GM23338 (cell line): ENCODE data around the gene ASXL2. TPM values are rescaled to one million over a fixed set of nuclear protein-coding genes. Genes with fewer than 3 reads are reported as not detected.

Experiments used
- ATAC-seq: fragments of 200-7000 bp; cut with Tn5 transposase; 3 replicates; pipeline ENCODE4 v1.9.1; 2020
- DNase-seq: peaks from one replicate; pipeline ENCODE4 v3.0.0-alpha.2; 2015; ENCODE audit warnings: low spot score
- H2AFZ ChIP-seq: fragments of 200-600 bp; sonication (generic); 2 replicates; pipeline ENCODE4 v1.8.0; 2016; ENCODE audit warnings: antibody characterized with exemption, mild to moderate bottlenecking, moderate library complexity
- H3F3A ChIP-seq: fragments of 200-600 bp; sonication (generic); replicated peaks from 2 replicates; pipeline ENCODE4 v1.8.0; 2017; ENCODE audit warnings: antibody characterized with exemption, mixed run types, low read depth
- H3K27ac ChIP-seq: fragments of 200-600 bp; sonication (generic); 2 replicates; pipeline ENCODE4 v1.6.1; 2016; ENCODE audit warnings: low read depth
- H3K27me3 ChIP-seq: fragments of 200-600 bp; sonication (generic); 2 replicates; pipeline ENCODE4 v1.8.0; 2016; ENCODE audit warnings: mild to moderate bottlenecking, mixed run types, moderate library complexity; ENCODE audit not compliant: insufficient read depth
- H3K36me3 ChIP-seq: fragments of 200-600 bp; sonication (generic); 2 replicates; pipeline ENCODE4 v1.8.0; 2016; ENCODE audit warnings: mild to moderate bottlenecking; ENCODE audit not compliant: insufficient read depth
- H3K4me1 ChIP-seq: fragments of 200-600 bp; sonication (generic); 2 replicates; pipeline ENCODE4 v1.8.0; 2016; ENCODE audit warnings: mild to moderate bottlenecking, moderate library complexity; ENCODE audit not compliant: insufficient read depth
- H3K4me2 ChIP-seq: fragments of 200-600 bp; sonication (generic); 2 replicates; pipeline ENCODE4 v1.7.1; 2017; ENCODE audit warnings: mixed run types
- H3K4me3 ChIP-seq: fragments of 200-600 bp; sonication (generic); 2 replicates; pipeline ENCODE4 v1.6.1; 2016; ENCODE audit warnings: mixed run types
- H3K79me2 ChIP-seq: fragments of 200-600 bp; sonication (generic); replicated peaks from 2 replicates; pipeline ENCODE4 v1.8.0; 2017; ENCODE audit warnings: mild to moderate bottlenecking; ENCODE audit not compliant: insufficient read depth
- H3K9me2 ChIP-seq: fragments of 200-600 bp; sonication (generic); 2 replicates; pipeline ENCODE4 v1.8.0; 2017; ENCODE audit not compliant: insufficient read depth
- H4K20me1 ChIP-seq: fragments of 200-600 bp; sonication (generic); replicated peaks from 2 replicates; pipeline ENCODE4 v1.8.0; 2017; ENCODE audit warnings: mild to moderate bottlenecking; ENCODE audit not compliant: insufficient read depth
- H3K27ac Mint-ChIP-seq: 2 replicates; pipeline ENCODE4 v1.8.0; 2020; ENCODE audit warnings: inconsistent platforms, mild to moderate bottlenecking, moderate library complexity, mixed read lengths
- H3K27me3 Mint-ChIP-seq: 3 replicates; pipeline ENCODE4 v1.8.0; 2022; ENCODE audit warnings: low read depth, mild to moderate bottlenecking, moderate library complexity, mixed read lengths, inconsistent platforms; ENCODE audit not compliant: insufficient read depth, poor library complexity
- H3K36me3 Mint-ChIP-seq: 3 replicates; pipeline ENCODE4 v1.8.0; 2021; ENCODE audit warnings: low read depth, mild to moderate bottlenecking, inconsistent platforms, moderate library complexity, mixed read lengths
- H3K4me1 Mint-ChIP-seq: 3 replicates; pipeline ENCODE4 v1.8.0; 2020; ENCODE audit warnings: mild to moderate bottlenecking, inconsistent platforms, mixed read lengths
- H3K4me3 Mint-ChIP-seq: 3 replicates; pipeline ENCODE4 v1.8.0; 2021; ENCODE audit warnings: moderate library complexity, mild to moderate bottlenecking, inconsistent platforms, mixed read lengths
- H3K9me3 Mint-ChIP-seq: 3 replicates; pipeline ENCODE4 v1.8.0; 2020; ENCODE audit warnings: moderate library complexity, mild to moderate bottlenecking, inconsistent platforms, mixed read lengths
- CREB1 ChIP-seq: fragments of 250-450 bp; sonication (Bioruptor Pico); IDR thresholded peaks from 2 replicates; pipeline ENCODE4 v1.5.0; 2020; ENCODE audit warnings: low read depth, mild to moderate bottlenecking, moderate library complexity
- EZH2phosphoT487 ChIP-seq: fragments of 200-600 bp; sonication (generic); IDR thresholded peaks from one replicate; pipeline ENCODE4 v1.8.1; 2018; ENCODE audit warnings: antibody characterized with exemption; ENCODE audit not compliant: unreplicated experiment
- NANOG ChIP-seq: IDR thresholded peaks from 2 replicates; pipeline ENCODE4 v1.6.1; 2016; ENCODE audit warnings: antibody characterized with exemption, borderline replicate concordance
- POLR2AphosphoS5 ChIP-seq: IDR thresholded peaks from 2 replicates; pipeline ENCODE4 v1.6.1; 2016; ENCODE audit warnings: antibody characterized with exemption, low read depth
- STAT1 ChIP-seq: IDR thresholded peaks from one replicate; pipeline ENCODE4 v1.6.1; 2016; ENCODE audit warnings: antibody characterized with exemption; ENCODE audit not compliant: unreplicated experiment
- ZNF331 ChIP-seq: fragments of 250-450 bp; sonication (Bioruptor Pico); IDR thresholded peaks from 2 replicates; pipeline ENCODE4 v1.5.0; 2020; ENCODE audit warnings: low read depth, mild to moderate bottlenecking, moderate library complexity
- polyA plus RNA-seq: library from polyadenylated mRNA; unstranded; fragments of >200 nt; fragmentation: Nextera tagmentation; extraction: Ambion mirVana; gene quantifications from 2 replicates; pipeline ENCODE4 v1.2.1, GENCODE V29; 2016
- total RNA-seq: library from RNA; depleted of rRNA; stranded (reverse); fragments of >200 nt; shearing (Covaris generic); gene quantifications from 2 replicates; pipeline ENCODE4 v1.2.3, GENCODE V29; 2014
- TF ChIP-seq, protein P1 (sequence below), 2 experiments: fragments of 200-600 bp in 1 of 2; sonication (generic) in 1 of 2; conservative IDR thresholded peaks; 2 replicates each; pipeline versions ENCODE4 v1.5.1 to v1.6.1; 2016 to 2017; ENCODE audit warnings: antibody characterized with exemption in 2 of 2, low read depth in 2 of 2, mild to moderate bottlenecking in 2 of 2, moderate library complexity in 1 of 2
- TF ChIP-seq, protein P2 (sequence below): IDR thresholded peaks from 2 replicates; pipeline ENCODE4 v1.6.1; 2016; ENCODE audit warnings: antibody characterized with exemption
- TF ChIP-seq, protein P3 (sequence below): fragments of 250-450 bp; sonication (Bioruptor Pico); IDR thresholded peaks from 2 replicates; pipeline ENCODE4 v1.5.0; 2020; ENCODE audit warnings: mild to moderate bottlenecking, moderate library complexity

Gene ASXL2
- total and polyA plus RNA-seq, 2 experiments from 2014 or later, result 7.0 to 21.8 TPM

DNA sequence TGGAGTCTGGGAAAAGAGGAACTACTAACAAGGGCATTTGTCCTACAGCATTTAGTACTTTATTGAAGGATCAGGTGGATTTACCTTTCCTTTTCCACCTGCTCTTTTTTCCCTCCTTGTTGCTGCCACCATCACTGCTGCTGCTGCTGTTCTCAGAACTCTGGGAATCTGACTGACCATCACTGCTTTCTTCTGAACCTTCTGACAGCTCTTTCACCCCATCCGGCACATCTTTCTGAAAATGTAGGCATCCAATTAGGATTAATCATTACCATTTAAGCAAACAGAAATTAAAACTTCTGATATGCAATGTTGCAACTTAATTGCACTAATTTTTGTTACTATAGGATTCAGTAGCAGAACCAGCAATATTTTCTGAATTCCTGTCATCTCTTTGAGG, 79.0 kb downstream of the ASXL2 start:
- no peak overlapping the region for H3K4me3 Mint-ChIP-seq

More for the DNA sequence above, 79.0 kb downstream of the ASXL2 start:
- Histone ChIP-seq H3K4me3 (no peak overlapping the region), H2AFZ (no peak overlapping the region), H3K27me3 (no peaks in the 10 kb centered on the region), H3K27ac (no peak overlapping the region), H3K4me2 (no peak overlapping the region), H3F3A (no peaks in the 10 kb centered on the region), H3K9me2 (no peaks in the 10 kb centered on the region), H4K20me1 (no peaks in the 10 kb centered on the region; the same call in 1 of the 2 replicates), H3K36me3 (peaks cover 7% of the 10 kb centered on the region; the same call in 1 of the 2 replicates), H3K79me2 (0 out of 2 replicates have a peak, but pooled peaks cover 9% of the 10 kb centered on the region), H3K4me1 (no peaks in the 10 kb centered on the region)
- TF ChIP-seq ZNF331 (CRISPR knock-in tag) (no peak), POLR2AphosphoS5 (no peak), STAT1 (no peak), EZH2phosphoT487 (no peak), NANOG (no peak), CREB1 (no peak)
- TF ChIP-seq, protein P1, sequence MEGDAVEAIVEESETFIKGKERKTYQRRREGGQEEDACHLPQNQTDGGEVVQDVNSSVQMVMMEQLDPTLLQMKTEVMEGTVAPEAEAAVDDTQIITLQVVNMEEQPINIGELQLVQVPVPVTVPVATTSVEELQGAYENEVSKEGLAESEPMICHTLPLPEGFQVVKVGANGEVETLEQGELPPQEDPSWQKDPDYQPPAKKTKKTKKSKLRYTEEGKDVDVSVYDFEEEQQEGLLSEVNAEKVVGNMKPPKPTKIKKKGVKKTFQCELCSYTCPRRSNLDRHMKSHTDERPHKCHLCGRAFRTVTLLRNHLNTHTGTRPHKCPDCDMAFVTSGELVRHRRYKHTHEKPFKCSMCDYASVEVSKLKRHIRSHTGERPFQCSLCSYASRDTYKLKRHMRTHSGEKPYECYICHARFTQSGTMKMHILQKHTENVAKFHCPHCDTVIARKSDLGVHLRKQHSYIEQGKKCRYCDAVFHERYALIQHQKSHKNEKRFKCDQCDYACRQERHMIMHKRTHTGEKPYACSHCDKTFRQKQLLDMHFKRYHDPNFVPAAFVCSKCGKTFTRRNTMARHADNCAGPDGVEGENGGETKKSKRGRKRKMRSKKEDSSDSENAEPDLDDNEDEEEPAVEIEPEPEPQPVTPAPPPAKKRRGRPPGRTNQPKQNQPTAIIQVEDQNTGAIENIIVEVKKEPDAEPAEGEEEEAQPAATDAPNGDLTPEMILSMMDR (conservative IDR thresholded peaks at IDR 0.05; ENCODE audit: low read depth in 2 of 2), result no peak
- TF ChIP-seq, protein P2, sequence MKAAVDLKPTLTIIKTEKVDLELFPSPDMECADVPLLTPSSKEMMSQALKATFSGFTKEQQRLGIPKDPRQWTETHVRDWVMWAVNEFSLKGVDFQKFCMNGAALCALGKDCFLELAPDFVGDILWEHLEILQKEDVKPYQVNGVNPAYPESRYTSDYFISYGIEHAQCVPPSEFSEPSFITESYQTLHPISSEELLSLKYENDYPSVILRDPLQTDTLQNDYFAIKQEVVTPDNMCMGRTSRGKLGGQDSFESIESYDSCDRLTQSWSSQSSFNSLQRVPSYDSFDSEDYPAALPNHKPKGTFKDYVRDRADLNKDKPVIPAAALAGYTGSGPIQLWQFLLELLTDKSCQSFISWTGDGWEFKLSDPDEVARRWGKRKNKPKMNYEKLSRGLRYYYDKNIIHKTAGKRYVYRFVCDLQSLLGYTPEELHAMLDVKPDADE, result no peak
- TF ChIP-seq, protein P3, sequence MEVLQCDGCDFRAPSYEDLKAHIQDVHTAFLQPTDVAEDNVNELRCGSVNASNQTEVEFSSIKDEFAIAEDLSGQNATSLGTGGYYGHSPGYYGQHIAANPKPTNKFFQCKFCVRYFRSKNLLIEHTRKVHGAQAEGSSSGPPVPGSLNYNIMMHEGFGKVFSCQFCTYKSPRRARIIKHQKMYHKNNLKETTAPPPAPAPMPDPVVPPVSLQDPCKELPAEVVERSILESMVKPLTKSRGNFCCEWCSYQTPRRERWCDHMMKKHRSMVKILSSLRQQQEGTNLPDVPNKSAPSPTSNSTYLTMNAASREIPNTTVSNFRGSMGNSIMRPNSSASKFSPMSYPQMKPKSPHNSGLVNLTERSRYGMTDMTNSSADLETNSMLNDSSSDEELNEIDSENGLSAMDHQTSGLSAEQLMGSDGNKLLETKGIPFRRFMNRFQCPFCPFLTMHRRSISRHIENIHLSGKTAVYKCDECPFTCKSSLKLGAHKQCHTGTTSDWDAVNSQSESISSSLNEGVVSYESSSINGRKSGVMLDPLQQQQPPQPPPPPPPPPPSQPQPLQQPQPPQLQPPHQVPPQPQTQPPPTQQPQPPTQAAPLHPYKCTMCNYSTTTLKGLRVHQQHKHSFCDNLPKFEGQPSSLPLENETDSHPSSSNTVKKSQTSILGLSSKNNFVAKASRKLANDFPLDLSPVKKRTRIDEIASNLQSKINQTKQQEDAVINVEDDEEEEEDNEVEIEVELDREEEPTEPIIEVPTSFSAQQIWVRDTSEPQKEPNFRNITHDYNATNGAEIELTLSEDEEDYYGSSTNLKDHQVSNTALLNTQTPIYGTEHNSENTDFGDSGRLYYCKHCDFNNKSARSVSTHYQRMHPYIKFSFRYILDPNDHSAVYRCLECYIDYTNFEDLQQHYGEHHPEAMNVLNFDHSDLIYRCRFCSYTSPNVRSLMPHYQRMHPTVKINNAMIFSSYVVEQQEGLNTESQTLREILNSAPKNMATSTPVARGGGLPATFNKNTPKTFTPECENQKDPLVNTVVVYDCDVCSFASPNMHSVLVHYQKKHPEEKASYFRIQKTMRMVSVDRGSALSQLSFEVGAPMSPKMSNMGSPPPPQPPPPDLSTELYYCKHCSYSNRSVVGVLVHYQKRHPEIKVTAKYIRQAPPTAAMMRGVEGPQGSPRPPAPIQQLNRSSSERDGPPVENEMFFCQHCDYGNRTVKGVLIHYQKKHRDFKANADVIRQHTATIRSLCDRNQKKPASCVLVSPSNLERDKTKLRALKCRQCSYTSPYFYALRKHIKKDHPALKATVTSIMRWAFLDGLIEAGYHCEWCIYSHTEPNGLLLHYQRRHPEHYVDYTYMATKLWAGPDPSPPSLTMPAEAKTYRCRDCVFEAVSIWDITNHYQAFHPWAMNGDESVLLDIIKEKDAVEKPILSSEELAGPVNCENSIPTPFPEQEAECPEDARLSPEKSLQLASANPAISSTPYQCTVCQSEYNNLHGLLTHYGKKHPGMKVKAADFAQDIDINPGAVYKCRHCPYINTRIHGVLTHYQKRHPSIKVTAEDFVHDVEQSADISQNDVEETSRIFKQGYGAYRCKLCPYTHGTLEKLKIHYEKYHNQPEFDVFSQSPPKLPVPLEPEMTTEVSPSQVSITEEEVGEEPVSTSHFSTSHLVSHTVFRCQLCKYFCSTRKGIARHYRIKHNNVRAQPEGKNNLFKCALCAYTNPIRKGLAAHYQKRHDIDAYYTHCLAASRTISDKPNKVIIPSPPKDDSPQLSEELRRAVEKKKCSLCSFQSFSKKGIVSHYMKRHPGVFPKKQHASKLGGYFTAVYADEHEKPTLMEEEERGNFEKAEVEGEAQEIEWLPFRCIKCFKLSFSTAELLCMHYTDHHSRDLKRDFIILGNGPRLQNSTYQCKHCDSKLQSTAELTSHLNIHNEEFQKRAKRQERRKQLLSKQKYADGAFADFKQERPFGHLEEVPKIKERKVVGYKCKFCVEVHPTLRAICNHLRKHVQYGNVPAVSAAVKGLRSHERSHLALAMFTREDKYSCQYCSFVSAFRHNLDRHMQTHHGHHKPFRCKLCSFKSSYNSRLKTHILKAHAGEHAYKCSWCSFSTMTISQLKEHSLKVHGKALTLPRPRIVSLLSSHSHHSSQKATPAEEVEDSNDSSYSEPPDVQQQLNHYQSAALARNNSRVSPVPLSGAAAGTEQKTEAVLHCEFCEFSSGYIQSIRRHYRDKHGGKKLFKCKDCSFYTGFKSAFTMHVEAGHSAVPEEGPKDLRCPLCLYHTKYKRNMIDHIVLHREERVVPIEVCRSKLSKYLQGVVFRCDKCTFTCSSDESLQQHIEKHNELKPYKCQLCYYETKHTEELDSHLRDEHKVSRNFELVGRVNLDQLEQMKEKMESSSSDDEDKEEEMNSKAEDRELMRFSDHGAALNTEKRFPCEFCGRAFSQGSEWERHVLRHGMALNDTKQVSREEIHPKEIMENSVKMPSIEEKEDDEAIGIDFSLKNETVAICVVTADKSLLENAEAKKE (CRISPR knock-in tag), result no peak
- Mint-ChIP-seq H3K36me3 (peaks cover 42% of the 10 kb centered on the region), H3K4me1 (no peaks in the 10 kb centered on the region), H3K9me3 (no peaks in the 10 kb centered on the region), H3K27me3 (peaks cover 2% of the 10 kb centered on the region), H3K27ac (no peak overlapping the region)
- DNase-seq, result no peak
- ATAC-seq, result no peak
